Neural progenitor cell (in vitro differentiated cells): ENCODE results near the gene TRHDE. TPM values are rescaled to one million over a fixed set of nuclear protein-coding genes. Genes with fewer than 3 reads are reported as not detected.

Experiments
- DNase-seq: peaks from one replicate; pipeline ENCODE4 v3.0.0-alpha.2; 2016; ENCODE audit warnings: low spot score
- H2AFZ ChIP-seq: fragments of 200-600 bp; sonication (generic); replicated peaks from 2 replicates; pipeline ENCODE4 v1.6.1; 2016; ENCODE audit warnings: antibody characterized with exemption
- H3F3A ChIP-seq: fragments of 200-600 bp; sonication (generic); 2 replicates; pipeline ENCODE4 v1.6.1; 2016; ENCODE audit warnings: antibody characterized with exemption, low read depth
- H3K27ac ChIP-seq: fragments of 200-600 bp; sonication (generic); 2 replicates; pipeline ENCODE4 v1.5.1; 2016; ENCODE audit warnings: mild to moderate bottlenecking
- H3K27me3 ChIP-seq: fragments of 200-600 bp; sonication (generic); 2 replicates; pipeline ENCODE4 v1.6.1; 2016; ENCODE audit warnings: mild to moderate bottlenecking, moderate library complexity
- H3K36me3 ChIP-seq: fragments of 200-600 bp; sonication (generic); 2 replicates; pipeline ENCODE4 v1.5.1; 2016
- H3K4me1 ChIP-seq: fragments of 200-600 bp; sonication (generic); 2 replicates; pipeline ENCODE4 v1.6.1; 2016; ENCODE audit warnings: mixed run types
- H3K4me2 ChIP-seq: fragments of 200-600 bp; sonication (generic); 2 replicates; pipeline ENCODE4 v1.6.1; 2016
- H3K4me3 ChIP-seq: fragments of 200-600 bp; sonication (generic); 2 replicates; pipeline ENCODE4 v1.5.1; 2016
- H3K79me2 ChIP-seq: fragments of 200-600 bp; sonication (generic); 2 replicates; pipeline ENCODE4 v1.6.1; 2016; ENCODE audit warnings: low read depth
- H3K9ac ChIP-seq: fragments of 200-600 bp; sonication (generic); 2 replicates; pipeline ENCODE4 v1.6.1; 2016
- H3K9me3 ChIP-seq: fragments of 200-600 bp; sonication (generic); 2 replicates; pipeline ENCODE4 v1.5.1; 2016; ENCODE audit warnings: low read depth
- H4K20me1 ChIP-seq: fragments of 200-600 bp; sonication (generic); 2 replicates; pipeline ENCODE4 v1.6.1; 2016; ENCODE audit warnings: low read depth
- H3K27ac Mint-ChIP-seq: 3 replicates; pipeline ENCODE4 v1.8.0; 2021; ENCODE audit warnings: mixed read lengths
- H3K27me3 Mint-ChIP-seq: 2 replicates; pipeline ENCODE4 v1.8.0; 2022; ENCODE audit warnings: low read depth, mild to moderate bottlenecking, inconsistent platforms, moderate library complexity, mixed read lengths; ENCODE audit not compliant: insufficient read depth
- H3K36me3 Mint-ChIP-seq: 3 replicates; pipeline ENCODE4 v1.8.0; 2021; ENCODE audit warnings: mixed read lengths
- H3K4me1 Mint-ChIP-seq: 3 replicates; pipeline ENCODE4 v1.8.0; 2021; ENCODE audit warnings: mixed read lengths
- H3K4me3 Mint-ChIP-seq: 3 replicates; pipeline ENCODE4 v1.8.0; 2021; ENCODE audit warnings: mild to moderate bottlenecking, moderate library complexity, mixed read lengths
- H3K9me3 Mint-ChIP-seq: 3 replicates; pipeline ENCODE4 v1.8.0; 2020; ENCODE audit warnings: mixed read lengths
- EZH2 ChIP-seq: fragments of 200-600 bp; sonication (generic); IDR thresholded peaks from 2 replicates; pipeline ENCODE4 v1.6.1; 2017; ENCODE audit warnings: antibody characterized with exemption, mild to moderate bottlenecking, moderate library complexity
- EZH2phosphoT487 ChIP-seq: fragments of 200-600 bp; sonication (generic); IDR thresholded peaks from 2 replicates; pipeline ENCODE4 v1.6.1; 2017; ENCODE audit warnings: antibody characterized with exemption
- total RNA-seq: library from RNA; depleted of rRNA; stranded (reverse); fragments of >200 nt; gene quantifications from 2 replicates; pipeline ENCODE4 v1.2.3, GENCODE V29; 2015; ENCODE audit warnings: low replicate concordance
- TF ChIP-seq, protein P1 (sequence below): fragments of 200-600 bp; sonication (generic); IDR thresholded peaks from 2 replicates; pipeline ENCODE4 v1.5.1; 2017; ENCODE audit warnings: antibody characterized with exemption, mild to moderate bottlenecking

Gene TRHDE
- total RNA-seq, 1 donor from 2014 or later: 4.5 TPM

DNA sequence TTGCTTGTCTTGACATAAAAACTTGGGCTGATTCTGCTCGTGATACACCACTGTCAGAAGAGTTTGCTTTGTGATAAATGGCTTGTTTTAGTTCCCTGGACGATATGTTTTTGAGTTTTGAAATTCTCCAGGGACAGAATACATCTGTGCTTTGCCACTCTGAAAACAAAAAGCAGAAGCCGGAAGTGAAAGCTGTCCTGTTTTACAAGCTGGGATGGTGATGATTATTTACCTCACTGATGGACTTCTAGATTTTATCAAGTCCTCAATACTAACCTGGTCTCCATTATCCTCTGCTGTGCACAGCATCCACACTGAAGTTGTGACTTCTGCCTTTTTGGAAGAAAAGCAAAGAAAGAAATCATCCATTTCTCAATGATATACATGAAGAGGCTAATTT, 251.6 kb downstream of the TRHDE start:
- H3K36me3 Mint-ChIP-seq: no peaks in the 10 kb centered on the region
- DNase-seq: no peak

DNA sequence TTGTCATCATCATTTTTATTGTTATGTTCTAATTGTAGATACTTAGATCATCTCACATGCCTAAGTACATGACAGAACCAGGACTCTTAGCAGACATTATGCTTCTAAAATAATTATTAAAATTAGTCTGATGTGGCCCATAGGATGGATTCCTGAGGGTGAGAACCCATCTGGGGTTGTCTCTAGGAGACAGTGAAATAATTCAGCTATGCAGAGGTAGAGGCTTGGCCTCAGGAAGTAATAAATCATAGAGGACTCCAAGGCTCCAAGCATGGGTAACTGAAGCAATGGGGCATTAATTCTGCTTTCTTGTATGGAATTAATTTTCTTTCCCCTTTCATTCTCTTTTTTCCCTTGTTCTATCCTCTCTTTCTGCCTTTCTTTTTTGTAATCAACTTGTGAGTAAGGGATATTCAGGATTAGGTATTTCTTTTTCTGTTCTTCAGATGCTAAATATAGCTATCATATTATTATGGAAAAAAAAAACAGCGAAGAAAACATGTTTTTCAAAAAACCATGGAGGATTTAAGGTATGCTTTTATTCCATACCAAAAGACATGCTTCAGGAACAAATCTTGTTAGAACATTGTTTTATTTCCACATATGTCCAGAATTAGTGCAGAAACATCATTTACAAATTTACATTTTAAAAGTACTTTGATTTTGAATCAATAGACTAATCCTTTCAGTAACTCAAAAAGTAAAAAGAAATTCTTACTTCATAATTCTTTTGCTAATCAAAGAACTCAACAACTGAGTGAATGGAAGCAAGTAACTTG, 263.2 kb downstream of the TRHDE start:
- H2AFZ ChIP-seq: no peak overlapping the region
- no peak overlapping the region for H3K27ac ChIP-seq
- H3K4me1 Mint-ChIP-seq: peaks cover 4% of the 10 kb centered on the region
- no peak overlapping the region for H3K4me3 ChIP-seq
- no peaks in the 10 kb centered on the region for H3K36me3 Mint-ChIP-seq
- H3K4me3 Mint-ChIP-seq: no peak overlapping the region
- no peaks in the 10 kb centered on the region for H3K79me2 ChIP-seq
- no peaks in the 10 kb centered on the region for H3K27me3 Mint-ChIP-seq
- H3K36me3 ChIP-seq: no peaks in the 10 kb centered on the region
- no peaks in the 10 kb centered on the region for H3K9me3 ChIP-seq
- H3K9me3 Mint-ChIP-seq: no peaks in the 10 kb centered on the region
- peaks cover 22% of the 10 kb centered on the region for H3K4me1 ChIP-seq
- DNase-seq: no peak
- no peak overlapping the region for H3K4me2 ChIP-seq
- TF ChIP-seq, protein P1, sequence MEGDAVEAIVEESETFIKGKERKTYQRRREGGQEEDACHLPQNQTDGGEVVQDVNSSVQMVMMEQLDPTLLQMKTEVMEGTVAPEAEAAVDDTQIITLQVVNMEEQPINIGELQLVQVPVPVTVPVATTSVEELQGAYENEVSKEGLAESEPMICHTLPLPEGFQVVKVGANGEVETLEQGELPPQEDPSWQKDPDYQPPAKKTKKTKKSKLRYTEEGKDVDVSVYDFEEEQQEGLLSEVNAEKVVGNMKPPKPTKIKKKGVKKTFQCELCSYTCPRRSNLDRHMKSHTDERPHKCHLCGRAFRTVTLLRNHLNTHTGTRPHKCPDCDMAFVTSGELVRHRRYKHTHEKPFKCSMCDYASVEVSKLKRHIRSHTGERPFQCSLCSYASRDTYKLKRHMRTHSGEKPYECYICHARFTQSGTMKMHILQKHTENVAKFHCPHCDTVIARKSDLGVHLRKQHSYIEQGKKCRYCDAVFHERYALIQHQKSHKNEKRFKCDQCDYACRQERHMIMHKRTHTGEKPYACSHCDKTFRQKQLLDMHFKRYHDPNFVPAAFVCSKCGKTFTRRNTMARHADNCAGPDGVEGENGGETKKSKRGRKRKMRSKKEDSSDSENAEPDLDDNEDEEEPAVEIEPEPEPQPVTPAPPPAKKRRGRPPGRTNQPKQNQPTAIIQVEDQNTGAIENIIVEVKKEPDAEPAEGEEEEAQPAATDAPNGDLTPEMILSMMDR: no peak
- no peak for TF ChIP-seq EZH2
- TF ChIP-seq EZH2phosphoT487: no peak
- H3K9ac ChIP-seq: no peak overlapping the region
- H4K20me1 ChIP-seq: no peaks in the 10 kb centered on the region
- peaks cover 3% of the 10 kb centered on the region for H3F3A ChIP-seq
- H3K27ac Mint-ChIP-seq: no peak overlapping the region
- H3K27me3 ChIP-seq: no peaks in the 10 kb centered on the region

More for the DNA sequence above, 251.6 kb downstream of the TRHDE start:
- peaks cover 8% of the 10 kb centered on the region for H3K4me1 ChIP-seq
- TF ChIP-seq EZH2 (no peak), EZH2phosphoT487 (no peak)
- TF ChIP-seq, protein P1: no peak
- H3F3A ChIP-seq: no peaks in the 10 kb centered on the region
- H3K4me2 ChIP-seq: no peak overlapping the region
- H3K36me3 ChIP-seq: no peaks in the 10 kb centered on the region
- Mint-ChIP-seq H3K4me3 (no peak overlapping the region), H3K9me3 (peaks cover 8% of the 10 kb centered on the region), H3K27me3 (no peaks in the 10 kb centered on the region), H3K27ac (no peak overlapping the region), H3K4me1 (peaks cover 5% of the 10 kb centered on the region)
- H3K9me3 ChIP-seq: no peaks in the 10 kb centered on the region
- no peaks in the 10 kb centered on the region for H3K27me3 ChIP-seq
- no peak overlapping the region for H3K27ac ChIP-seq
- no peaks in the 10 kb centered on the region for H3K79me2 ChIP-seq
- peak overlapping the region; percentile 61 for H2AFZ ChIP-seq
- no peak overlapping the region for H3K9ac ChIP-seq
- no peak overlapping the region for H3K4me3 ChIP-seq
- no peaks in the 10 kb centered on the region for H4K20me1 ChIP-seq

DNA sequence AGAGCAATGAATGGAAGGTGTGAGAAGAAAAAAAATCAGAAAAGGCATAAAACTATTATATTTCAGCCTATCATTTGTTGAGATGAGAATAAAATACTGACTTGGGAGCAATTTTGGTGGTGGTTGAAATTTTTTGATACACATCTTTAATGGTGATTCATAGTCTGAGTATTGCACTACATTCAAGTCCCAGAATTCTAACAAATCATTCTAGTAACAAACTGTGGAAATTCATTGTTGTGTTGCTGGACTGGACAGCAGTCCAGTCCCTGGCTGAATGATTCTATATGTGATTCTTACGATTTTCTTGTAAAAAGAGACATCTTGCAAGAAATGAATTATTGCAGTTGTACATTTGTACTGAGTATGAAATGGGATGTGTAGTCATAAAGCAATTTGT, 268.6 kb downstream of the TRHDE start:
- no peak for DNase-seq
- no peaks in the 10 kb centered on the region for H3K36me3 Mint-ChIP-seq
- no peak overlapping the region for H3K4me3 ChIP-seq

More for the DNA sequence above, 268.6 kb downstream of the TRHDE start:
- Histone ChIP-seq H3K4me2 (no peak overlapping the region), H3K79me2 (no peaks in the 10 kb centered on the region), H4K20me1 (no peaks in the 10 kb centered on the region), H3K27me3 (no peaks in the 10 kb centered on the region), H2AFZ (no peak overlapping the region), H3K9me3 (no peaks in the 10 kb centered on the region), H3K4me1 (peaks cover 4% of the 10 kb centered on the region), H3K9ac (no peak overlapping the region), H3F3A (no peaks in the 10 kb centered on the region), H3K36me3 (no peaks in the 10 kb centered on the region), H3K27ac (no peak overlapping the region)
- Mint-ChIP-seq H3K4me3 (no peak overlapping the region), H3K27ac (no peak overlapping the region), H3K27me3 (no peaks in the 10 kb centered on the region), H3K4me1 (no peaks in the 10 kb centered on the region), H3K9me3 (no peaks in the 10 kb centered on the region)
- TF ChIP-seq, protein P1: no peak
- TF ChIP-seq EZH2phosphoT487: no peak
- TF ChIP-seq EZH2: no peak
